Glutamatergic neuron (in vitro differentiated cells): ENCODE results near the gene ZNF438. TPM values are rescaled to one million over a fixed set of nuclear protein-coding genes. Genes with fewer than 3 reads are reported as not detected.

Source experiments
- DNase-seq: peaks from one replicate; pipeline ENCODE4 v3.0.0; 2022
- H3K27ac Mint-ChIP-seq: one replicate; pipeline ENCODE4 v1.8.0; 2020; ENCODE audit warnings: mild to moderate bottlenecking, mixed read lengths, inconsistent platforms; ENCODE audit not compliant: unreplicated experiment
- H3K27me3 Mint-ChIP-seq: one replicate; pipeline ENCODE4 v1.8.0; 2020; ENCODE audit warnings: mild to moderate bottlenecking, moderate library complexity, mixed read lengths, inconsistent platforms; ENCODE audit not compliant: unreplicated experiment
- H3K36me3 Mint-ChIP-seq: one replicate; pipeline ENCODE4 v1.8.0; 2020; ENCODE audit warnings: mild to moderate bottlenecking, mixed read lengths, inconsistent platforms; ENCODE audit not compliant: unreplicated experiment
- H3K4me1 Mint-ChIP-seq: one replicate; pipeline ENCODE4 v1.8.0; 2020; ENCODE audit warnings: mild to moderate bottlenecking, low read depth, mixed read lengths, inconsistent platforms; ENCODE audit not compliant: unreplicated experiment
- H3K4me3 Mint-ChIP-seq: one replicate; pipeline ENCODE4 v1.8.0; 2020; ENCODE audit warnings: mild to moderate bottlenecking, mixed read lengths, inconsistent platforms; ENCODE audit not compliant: unreplicated experiment
- H3K9me3 Mint-ChIP-seq: one replicate; pipeline ENCODE4 v1.8.0; 2020; ENCODE audit warnings: mild to moderate bottlenecking, moderate library complexity, mixed read lengths, inconsistent platforms; ENCODE audit not compliant: unreplicated experiment
- CTCF ChIP-seq: fragments of 200-600 bp; sonication (generic); IDR thresholded peaks from one replicate; pipeline ENCODE4 v1.5.0; 2021; ENCODE audit not compliant: partially characterized antibody, unreplicated experiment
- total RNA-seq: library from RNA; stranded (reverse); fragmentation: NEBNext Ultra II Directional; extraction: Animal tissue kit (Norgen Biotek cat#: 25700); gene quantifications from one replicate; pipeline ENCODE4 v1.2.1, GENCODE V29; 2021; ENCODE audit not compliant: unreplicated experiment

The ZNF438 gene
- total RNA-seq, 1 donor from 2014 or later: 3.5 TPM

GRCh38 chr10:30836406-30836805 lies 195.3 kb downstream of the ZNF438 start:
- no peak for DNase-seq
- Mint-ChIP-seq H3K27ac (no peak overlapping the region), H3K4me3 (no peak overlapping the region), H3K4me1 (peaks cover 35% of the 10 kb centered on the region), H3K36me3 (peaks cover 4% of the 10 kb centered on the region), H3K9me3 (peaks cover 8% of the 10 kb centered on the region), H3K27me3 (peaks cover 4% of the 10 kb centered on the region)
- TF ChIP-seq CTCF: no peak

GRCh38 chr10:30835146-30835545 lies 196.5 kb downstream of the ZNF438 start:
- peaks cover 41% of the 10 kb centered on the region for H3K4me1 Mint-ChIP-seq
- no peak for DNase-seq
- H3K4me3 Mint-ChIP-seq: peak overlapping the region; percentile 17
- peaks cover 4% of the 10 kb centered on the region for H3K36me3 Mint-ChIP-seq
- H3K27ac Mint-ChIP-seq: peak overlapping the region; percentile 40
- H3K27me3 Mint-ChIP-seq: peaks cover 7% of the 10 kb centered on the region
- peaks cover 8% of the 10 kb centered on the region for H3K9me3 Mint-ChIP-seq
- TF ChIP-seq CTCF: no peak

- Mint-ChIP-seq H3K4me3 (peak overlapping the region; percentile 59), H3K36me3 (peaks cover 4% of the 10 kb centered on the region), H3K27ac (peak overlapping the region; percentile 82), H3K4me1 (peaks cover 41% of the 10 kb centered on the region), H3K27me3 (peaks cover 7% of the 10 kb centered on the region), H3K9me3 (peaks cover 8% of the 10 kb centered on the region)
- DNase-seq: no peak
- no peak for TF ChIP-seq CTCF
These were observed 197.0 kb downstream of the ZNF438 start for GRCh38 chr10:30834651-30835050.

- Mint-ChIP-seq H3K4me1 (peaks cover 41% of the 10 kb centered on the region), H3K36me3 (peaks cover 4% of the 10 kb centered on the region), H3K27ac (peak overlapping the region; percentile 82), H3K9me3 (peaks cover 8% of the 10 kb centered on the region), H3K4me3 (peak overlapping the region; percentile 59), H3K27me3 (peaks cover 7% of the 10 kb centered on the region)
- no peak for TF ChIP-seq CTCF
- DNase-seq: no peak
These were observed 197.5 kb downstream of the ZNF438 start for GRCh38 chr10:30834153-30834552.

- H3K4me1 Mint-ChIP-seq: peaks cover 41% of the 10 kb centered on the region
- peaks cover 7% of the 10 kb centered on the region for H3K27me3 Mint-ChIP-seq
- TF ChIP-seq CTCF: no peak
- DNase-seq: no peak
- H3K27ac Mint-ChIP-seq: peak overlapping the region; percentile 82
- H3K9me3 Mint-ChIP-seq: peaks cover 8% of the 10 kb centered on the region
- peak overlapping the region; percentile 34 for H3K4me3 Mint-ChIP-seq
- H3K36me3 Mint-ChIP-seq: no peaks in the 10 kb centered on the region
These were observed 198.1 kb downstream of the ZNF438 start for GRCh38 chr10:30833628-30833970.
